ENCODE measurements around the gene DPP6. TPM values are rescaled to one million over a fixed set of nuclear protein-coding genes. Genes with fewer than 3 reads are reported as not detected.

The DPP6 gene
- total and polyA plus RNA-seq, 11 donors, result 0.05 to 2.9 (median 0.11) TPM; not detected in 3

DNA sequence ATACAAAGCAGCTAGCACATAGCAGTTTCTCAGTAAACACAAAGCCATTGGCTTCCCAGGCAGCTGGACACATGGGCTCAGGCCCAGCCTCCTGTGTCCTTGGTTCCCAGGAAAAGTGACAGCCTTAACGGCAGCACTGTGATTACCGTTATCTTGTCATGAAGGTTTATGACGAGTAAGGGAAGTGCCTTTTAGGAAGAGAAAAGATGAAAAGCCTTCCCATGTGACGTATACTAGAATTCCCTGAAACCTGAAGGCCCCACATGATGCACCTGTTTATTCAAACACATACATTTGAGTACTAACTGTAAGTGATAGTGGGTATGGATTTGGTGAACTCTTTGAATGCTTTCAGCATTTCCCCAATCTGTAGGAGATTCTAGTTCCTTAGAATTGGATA, 244.2 kb downstream of the DPP6 start:
- ATAC-seq, result no peak
- Histone ChIP-seq H3K27ac (no peak overlapping the region), H3K36me3 (no peaks in the 10 kb centered on the region), H3K4me3 (no peak overlapping the region), H3K9me3 (peaks cover 0 to 7% (median 0%) of the 10 kb centered on the region in 12 donors), H3K4me1 (no peaks in the 10 kb centered on the region), H3K27me3 (peaks cover 0 to 4% (median 0%) of the 10 kb centered on the region in 9 donors)
- 54 to 64% (median 60%) methylated on average over 4 of the region's 4 CpGs for WGBS, 4 donors
- no peak for TF ChIP-seq POLR2A (IDR thresholded peaks at IDR 0.05)
- no peak for TF ChIP-seq CTCF (IDR thresholded peaks at IDR 0.05)
- no peak for DNase-seq
- intact Hi-C loops (cut with DNase I), result no loop called here

GRCh38 chr7:154299736-154300135, 247.5 kb downstream of the DPP6 start:
- TF ChIP-seq POLR2A (IDR thresholded peaks at IDR 0.05) (no peak), CTCF (IDR thresholded peaks at IDR 0.05) (no peak)
- no peaks in the 10 kb centered on the region for H3K9me3 ChIP-seq
- peaks cover 0 to 16% (median 0%) of the 10 kb centered on the region in 9 donors for H3K27me3 ChIP-seq
- H3K4me3 ChIP-seq, result no peak overlapping the region
- no peaks in the 10 kb centered on the region for H3K36me3 ChIP-seq
- DNase-seq (no peak), ATAC-seq (no peak)
- no peaks in the 10 kb centered on the region for H3K4me1 ChIP-seq
- 79 to 85% (median 83%) methylated on average over 8 of the region's 8 CpGs for WGBS, 4 donors
- intact Hi-C loops (cut with DNase I), result no loop called here
- H3K27ac ChIP-seq, result no peak overlapping the region

DNA sequence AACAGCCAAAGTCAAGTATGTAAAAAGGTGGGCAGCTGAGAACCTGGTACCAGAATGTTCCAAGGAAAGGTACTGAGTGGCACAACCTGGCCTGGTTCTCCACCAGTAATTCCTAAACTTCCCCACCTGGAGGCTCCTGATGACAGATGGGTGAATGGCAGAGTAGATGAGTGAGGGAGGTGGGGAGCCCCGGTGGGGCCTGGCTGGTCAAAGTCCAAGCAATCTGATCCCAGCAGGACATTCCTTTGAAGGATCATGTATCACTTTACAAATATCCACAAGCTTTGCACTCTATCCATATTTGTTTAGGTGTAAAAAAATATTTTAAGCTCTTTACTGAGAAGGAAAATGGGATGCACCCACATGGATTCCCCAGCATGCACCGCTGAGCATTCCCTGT, 250.2 kb downstream of the DPP6 start:
- WGBS, 4 donors, result 59 to 74% (median 72%) methylated on average over 2 of the region's 2 CpGs
- H3K9me3 ChIP-seq, result no peaks in the 10 kb centered on the region
- no peak overlapping the region for H3K27ac ChIP-seq
- TF ChIP-seq POLR2A (IDR thresholded peaks at IDR 0.05) (no peak), CTCF (IDR thresholded peaks at IDR 0.05) (no peak)
- no peaks in the 10 kb centered on the region for H3K36me3 ChIP-seq
- H3K4me3 ChIP-seq, result no peak overlapping the region
- H3K27me3 ChIP-seq, result peaks cover 0 to 36% (median 6%) of the 10 kb centered on the region in 9 donors
- no peaks in the 10 kb centered on the region for H3K4me1 ChIP-seq
- ATAC-seq, result no peak
- intact Hi-C loops (cut with DNase I), result no loop called here
- no peak for DNase-seq

- ATAC-seq (no peak), DNase-seq (no peak)
- TF ChIP-seq POLR2A (IDR thresholded peaks at IDR 0.05) (no peak), CTCF (IDR thresholded peaks at IDR 0.05) (no peak)
- Histone ChIP-seq H3K9me3 (no peaks in the 10 kb centered on the region), H3K4me1 (no peaks in the 10 kb centered on the region), H3K4me3 (no peak overlapping the region), H3K27me3 (peaks cover 0 to 37% (median 6%) of the 10 kb centered on the region in 9 donors), H3K36me3 (no peaks in the 10 kb centered on the region), H3K27ac (no peak overlapping the region)
- intact Hi-C loops (cut with DNase I), result no loop called here
- 44 to 58% (median 51%) methylated on average over 4 of the region's 4 CpGs for WGBS, 4 donors
Measured at GRCh38 chr7:154304231-154304630, 252.0 kb downstream of the DPP6 start.

Data from heart left ventricle (tissue), 16 donors.